Measurements from ENCODE around the gene SOX6.

SOX6 gene

GRCh38 chr11:16177688-16178087, 178.7 kb downstream of the SOX6 start:
- DNase-seq (ENCODE audit: low read depth) = no peak
- H3K4me3 ChIP-seq (ENCODE audit: low read length) = no peak overlapping the region
- no peak for TF ChIP-seq CTCF (conservative IDR thresholded peaks at IDR 0.05; ENCODE audit: low read length)

- DNase-seq (ENCODE audit: low read depth) = no peak
- no peak overlapping the region for H3K4me3 ChIP-seq (ENCODE audit: low read length)
- TF ChIP-seq CTCF (conservative IDR thresholded peaks at IDR 0.05; ENCODE audit: low read length) = no peak
These were observed 182.5 kb downstream of the SOX6 start for GRCh38 chr11:16173798-16174197.

- TF ChIP-seq CTCF (conservative IDR thresholded peaks at IDR 0.05; ENCODE audit: low read length) = no peak
- DNase-seq (ENCODE audit: low read depth) = no peak
- no peak overlapping the region for H3K4me3 ChIP-seq (ENCODE audit: low read length)
These were observed 184.5 kb downstream of the SOX6 start for GRCh38 chr11:16171882-16172281.

GRCh38 chr11:16169956-16170847, 186.1 kb downstream of the SOX6 start:
- H3K4me3 ChIP-seq (ENCODE audit: low read length) = no peak overlapping the region
- TF ChIP-seq CTCF (conservative IDR thresholded peaks at IDR 0.05; ENCODE audit: low read length) = no peak
- DNase-seq (ENCODE audit: low read depth) = peak; percentile 77

GRCh38 chr11:16169541-16169940, 186.8 kb downstream of the SOX6 start:
- DNase-seq (ENCODE audit: low read depth) = peak; percentile 73
- no peak overlapping the region for H3K4me3 ChIP-seq (ENCODE audit: low read length)
- TF ChIP-seq CTCF (conservative IDR thresholded peaks at IDR 0.05; ENCODE audit: low read length) = peak; percentile 36; the same call in 1 of the 2 replicates

- DNase-seq (ENCODE audit: low read depth) = no peak
- no peak for TF ChIP-seq CTCF (conservative IDR thresholded peaks at IDR 0.05; ENCODE audit: low read length)
- no peak overlapping the region for H3K4me3 ChIP-seq (ENCODE audit: low read length)
These were observed 188.4 kb downstream of the SOX6 start for GRCh38 chr11:16167706-16168487.
